Chondrocyte (in vitro differentiated cells): Measurements from ENCODE around the gene GAS2. TPM values are rescaled to one million over a fixed set of nuclear protein-coding genes. Genes with fewer than 3 reads are reported as not detected.

Source experiments
- DNase-seq: peaks from one replicate; pipeline ENCODE4 v3.0.0; 2021; ENCODE audit warnings: mixed read lengths, low spot score
- H3K27ac Mint-ChIP-seq: one replicate; pipeline ENCODE4 v1.8.0; 2021; ENCODE audit warnings: mild to moderate bottlenecking, moderate library complexity, mixed read lengths; ENCODE audit not compliant: unreplicated experiment
- H3K27me3 Mint-ChIP-seq: 2 replicates; pipeline ENCODE4 v1.8.0; 2021; ENCODE audit warnings: low read depth, mixed read lengths
- H3K36me3 Mint-ChIP-seq: 2 replicates; pipeline ENCODE4 v1.8.0; 2021; ENCODE audit warnings: low read depth, mixed read lengths
- H3K4me1 Mint-ChIP-seq: 2 replicates; pipeline ENCODE4 v1.8.0; 2021; ENCODE audit warnings: low read depth, mild to moderate bottlenecking, mixed read lengths
- H3K4me3 Mint-ChIP-seq: one replicate; pipeline ENCODE4 v1.8.0; 2021; ENCODE audit warnings: mild to moderate bottlenecking, moderate library complexity, mixed read lengths; ENCODE audit not compliant: unreplicated experiment
- H3K9me3 Mint-ChIP-seq: 2 replicates; pipeline ENCODE4 v1.8.0; 2021; ENCODE audit warnings: low read depth, mixed read lengths
- CTCF ChIP-seq: fragments of 200-600 bp; sonication (generic); IDR thresholded peaks from 2 replicates; pipeline ENCODE4 v1.5.0; 2021; ENCODE audit warnings: antibody characterized with exemption, mild to moderate bottlenecking, moderate library complexity
- total RNA-seq: library from RNA; stranded (reverse); gene quantifications from 3 replicates; pipeline ENCODE4 v1.2.1, GENCODE V29; 2021

The GAS2 gene
- total RNA-seq, 1 donor from 2014 or later: 1.7 TPM

GRCh38 chr11:22851477-22851876 lies 185.1 kb downstream of the GAS2 start:
- Mint-ChIP-seq H3K4me3 (no peak overlapping the region), H3K27ac (no peak overlapping the region), H3K9me3 (peaks cover 7% of the 10 kb centered on the region), H3K27me3 (peaks cover 11% of the 10 kb centered on the region), H3K36me3 (no peaks in the 10 kb centered on the region), H3K4me1 (no peaks in the 10 kb centered on the region)
- no peak for TF ChIP-seq CTCF
- DNase-seq: no peak

GRCh38 chr11:22859756-22860155 lies 193.3 kb downstream of the GAS2 start:
- no peaks in the 10 kb centered on the region for H3K36me3 Mint-ChIP-seq
- H3K4me1 Mint-ChIP-seq: no peaks in the 10 kb centered on the region
- H3K9me3 Mint-ChIP-seq: peaks cover 5% of the 10 kb centered on the region
- H3K27ac Mint-ChIP-seq: no peak overlapping the region
- H3K27me3 Mint-ChIP-seq: peaks cover 5% of the 10 kb centered on the region
- no peak for TF ChIP-seq CTCF
- no peak overlapping the region for H3K4me3 Mint-ChIP-seq
- DNase-seq: no peak

- no peaks in the 10 kb centered on the region for H3K4me1 Mint-ChIP-seq
- H3K9me3 Mint-ChIP-seq: peaks cover 5% of the 10 kb centered on the region
- no peak within 1 kb of the TSS for H3K27ac Mint-ChIP-seq
- no peak for DNase-seq
- H3K36me3 Mint-ChIP-seq: no peaks in the 10 kb centered on the region
- peaks cover 5% of the 10 kb centered on the region for H3K27me3 Mint-ChIP-seq
- no peak within 1 kb of the TSS for H3K4me3 Mint-ChIP-seq
- no peak for TF ChIP-seq CTCF
Measured at GRCh38 chr11:22860241-22860640, 193.8 kb downstream of the GAS2 start, which contains the start of gene CCDC179. CCDC179 (minus strand) TSS chr11:22860474; CDS start chr11:22860421, 53 bp downstream.

Other genes with a start within 250 kb of the GAS2 start
- gene FANCF, start 40.8 kb upstream of the GAS2 start, total RNA-seq: 7.0 to 7.4 TPM (median 7.2 TPM) in 3 replicates
- 9.4 to 16.2 TPM (median 10.3 TPM) in 3 replicates for gene SVIP, start 163.2 kb downstream of the GAS2 start, total RNA-seq
- not detected in 3 replicates for gene CCDC179, start 193.9 kb downstream of the GAS2 start, total RNA-seq